HG03354 (cell line): ENCODE results near the gene ASPSCR1.

Experiments
- ATAC-seq: cut with Tn5 transposase; IDR thresholded peaks from one replicate; pipeline ENCODE4 v1.9.1; 2021; ENCODE audit warnings: mild to moderate bottlenecking; ENCODE audit not compliant: unreplicated experiment, poor library complexity, severe bottlenecking

ASPSCR1 gene

DNA sequence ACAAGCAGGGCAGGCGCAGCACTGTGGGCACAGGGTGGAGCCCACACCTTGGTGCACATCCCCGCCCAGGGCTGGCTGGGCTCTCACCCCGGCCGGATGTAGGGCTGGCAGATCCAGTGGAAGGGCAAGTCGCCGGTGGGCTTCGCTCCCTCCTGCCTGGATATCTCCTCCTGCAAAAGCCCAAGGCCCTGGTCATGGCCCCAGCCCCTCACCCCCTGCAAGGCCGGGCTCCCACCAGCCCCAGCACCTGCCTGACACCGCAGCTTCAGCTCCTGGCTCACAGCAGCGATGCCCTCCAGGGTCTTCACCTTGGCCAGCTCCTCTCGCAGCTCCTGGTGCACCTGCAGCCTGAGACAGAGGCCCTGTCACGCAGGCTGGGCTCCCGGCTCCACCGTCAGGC, 83.2 kb downstream of the ASPSCR1 start:
- ATAC-seq = no peak

DNA sequence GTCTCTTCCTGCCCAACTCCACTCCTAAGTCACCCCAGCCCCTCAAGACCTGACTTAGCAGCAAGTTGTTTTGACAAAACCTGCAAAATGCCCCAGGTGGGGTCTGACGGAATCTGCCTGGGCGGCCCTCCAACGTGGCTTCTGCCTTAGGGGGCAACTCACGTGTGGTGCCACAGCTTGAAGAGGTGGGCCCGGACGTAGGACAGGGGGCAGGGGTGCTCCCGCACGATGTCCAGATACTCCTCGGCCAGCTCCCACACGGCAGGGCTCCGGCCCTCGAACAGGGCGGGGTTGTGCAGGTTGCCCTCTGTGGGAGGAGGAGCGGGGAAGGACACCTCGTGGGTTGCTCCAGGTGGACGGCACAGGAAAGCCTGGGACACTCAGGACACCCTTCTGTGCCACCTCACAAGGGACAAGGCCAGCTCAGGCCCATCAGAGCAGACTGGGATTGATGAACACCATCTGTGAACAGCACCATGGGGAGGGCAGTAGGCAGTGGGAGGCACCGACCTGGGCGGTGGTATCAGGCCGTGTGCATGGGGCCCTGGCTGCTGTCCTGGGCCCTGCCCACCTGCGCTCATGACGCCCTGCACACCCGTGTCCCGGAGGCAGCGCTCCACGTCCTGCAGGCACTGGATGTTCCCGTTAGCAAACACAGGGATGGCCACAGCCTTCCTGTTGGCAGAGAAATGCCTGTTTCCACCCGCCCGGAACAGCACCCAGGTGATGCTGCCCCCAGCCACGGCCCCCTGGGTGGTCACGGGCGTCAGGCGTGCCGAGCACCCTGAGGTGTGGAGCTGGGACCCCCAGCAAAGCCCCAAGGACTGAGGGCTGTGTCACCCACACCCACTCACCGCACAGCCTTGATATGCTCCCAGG, 83.9 kb downstream of the ASPSCR1 start:
- no peak for ATAC-seq

DNA sequence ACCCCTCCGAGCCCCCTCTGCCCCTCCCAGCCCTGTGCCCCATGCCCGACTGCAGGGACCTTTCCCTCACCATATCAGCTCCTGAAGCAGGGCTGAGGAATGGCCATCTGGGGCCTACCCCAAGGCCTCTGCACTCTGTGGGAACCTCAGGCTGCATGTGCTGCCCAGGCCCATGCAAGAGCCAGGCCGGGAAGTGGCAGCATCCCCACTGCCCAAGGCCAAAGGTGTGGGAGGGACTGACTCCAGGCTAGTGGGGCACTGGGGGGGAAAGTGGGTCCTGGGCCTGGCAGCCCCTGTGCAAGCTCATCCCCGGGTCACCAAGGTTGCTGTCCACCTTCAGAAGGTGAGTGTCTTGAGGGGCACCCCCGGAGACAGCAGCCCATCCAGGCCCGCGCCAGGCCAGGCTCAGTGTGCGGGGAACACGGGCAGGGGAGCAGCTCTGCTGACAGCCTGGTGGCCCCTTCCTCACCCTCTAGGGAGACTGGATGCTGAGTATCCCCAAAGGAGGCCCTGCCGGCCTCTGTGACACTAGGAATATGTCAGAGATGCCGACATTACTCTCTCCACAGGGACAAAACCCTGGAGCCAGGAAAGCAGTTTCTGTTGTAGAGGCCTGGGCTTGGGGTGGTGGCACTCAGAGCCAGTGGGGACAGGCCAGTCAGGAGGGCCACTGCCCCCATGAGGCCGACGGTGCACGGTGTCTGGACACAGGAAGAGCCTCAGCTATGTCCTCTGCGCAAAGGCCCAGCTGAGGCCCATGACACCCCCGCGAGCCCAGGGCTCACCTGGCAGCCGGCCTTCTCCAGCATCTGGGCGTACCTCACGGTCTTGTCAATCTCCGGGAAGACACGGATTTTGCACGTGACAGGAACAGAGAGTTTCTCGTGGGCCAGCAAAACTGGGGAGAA, 84.9 kb downstream of the ASPSCR1 start:
- ATAC-seq = no peak

DNA sequence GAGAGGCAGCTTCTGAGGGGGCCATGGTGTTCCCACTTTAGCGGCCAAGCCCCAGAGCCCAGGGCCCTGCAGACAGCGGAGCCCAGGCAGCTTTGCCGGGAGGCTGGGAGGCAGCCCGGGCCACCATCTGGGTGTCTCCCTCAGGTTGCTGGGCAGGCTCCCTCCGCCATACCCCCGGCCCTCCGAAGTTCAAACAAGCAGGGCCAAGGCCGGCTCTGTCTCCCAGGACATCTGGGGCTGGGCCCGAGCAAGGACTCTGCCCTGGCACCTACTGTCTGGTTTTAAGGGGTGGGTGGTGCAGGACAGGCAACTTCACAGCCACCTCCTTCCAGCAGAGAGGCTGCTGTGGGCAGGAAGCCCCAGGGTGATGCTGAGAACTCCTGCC, 85.5 kb downstream of the ASPSCR1 start:
- no peak for ATAC-seq

DNA sequence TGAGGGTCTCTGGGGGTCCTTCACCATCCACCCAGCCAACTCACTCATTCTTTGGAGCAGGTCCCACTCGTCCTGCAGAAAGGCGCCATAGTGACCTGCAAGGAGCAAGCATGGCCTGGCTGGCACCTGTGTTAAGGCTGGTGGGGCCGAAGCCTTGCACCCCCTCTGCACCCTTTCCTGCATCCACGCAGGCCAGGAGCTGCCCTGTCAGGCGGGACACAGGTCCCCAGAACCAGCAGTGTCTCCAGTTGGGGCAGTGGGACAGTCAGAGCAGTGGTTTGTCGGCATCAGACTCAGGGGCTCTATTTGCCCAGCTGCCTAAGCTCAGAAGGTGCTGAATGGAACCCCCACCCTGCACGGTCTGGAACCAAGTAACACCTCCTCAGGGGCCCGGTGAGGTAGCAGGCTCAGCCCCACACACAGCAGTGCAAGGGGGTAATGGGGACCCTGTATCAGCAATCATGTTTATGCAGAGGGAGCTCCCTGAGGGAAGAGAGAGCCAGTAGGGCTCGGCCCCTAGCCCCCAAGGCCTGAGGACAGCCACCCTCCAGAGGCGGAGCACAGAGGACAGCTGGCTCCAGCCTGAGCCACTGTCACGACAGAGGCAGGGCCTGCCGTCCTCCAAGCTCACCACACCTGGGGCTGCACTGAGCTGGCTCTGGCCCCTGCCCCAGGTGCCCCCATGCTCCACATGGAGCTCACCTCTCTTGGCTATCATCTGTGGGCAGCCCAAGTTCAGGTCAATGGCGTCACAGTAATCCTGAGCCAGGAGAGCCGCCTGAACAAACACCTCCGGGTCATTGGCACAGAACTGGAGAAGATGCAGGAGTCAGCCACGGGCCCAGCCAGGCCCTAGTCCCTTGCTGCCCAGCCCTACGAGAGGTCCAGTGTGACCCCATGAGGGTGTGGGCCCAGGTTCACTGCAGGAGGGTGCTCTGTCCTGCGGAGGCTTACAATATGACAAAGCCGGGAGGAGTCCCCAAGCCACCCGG, 86.3 kb downstream of the ASPSCR1 start:
- no peak for ATAC-seq

DNA sequence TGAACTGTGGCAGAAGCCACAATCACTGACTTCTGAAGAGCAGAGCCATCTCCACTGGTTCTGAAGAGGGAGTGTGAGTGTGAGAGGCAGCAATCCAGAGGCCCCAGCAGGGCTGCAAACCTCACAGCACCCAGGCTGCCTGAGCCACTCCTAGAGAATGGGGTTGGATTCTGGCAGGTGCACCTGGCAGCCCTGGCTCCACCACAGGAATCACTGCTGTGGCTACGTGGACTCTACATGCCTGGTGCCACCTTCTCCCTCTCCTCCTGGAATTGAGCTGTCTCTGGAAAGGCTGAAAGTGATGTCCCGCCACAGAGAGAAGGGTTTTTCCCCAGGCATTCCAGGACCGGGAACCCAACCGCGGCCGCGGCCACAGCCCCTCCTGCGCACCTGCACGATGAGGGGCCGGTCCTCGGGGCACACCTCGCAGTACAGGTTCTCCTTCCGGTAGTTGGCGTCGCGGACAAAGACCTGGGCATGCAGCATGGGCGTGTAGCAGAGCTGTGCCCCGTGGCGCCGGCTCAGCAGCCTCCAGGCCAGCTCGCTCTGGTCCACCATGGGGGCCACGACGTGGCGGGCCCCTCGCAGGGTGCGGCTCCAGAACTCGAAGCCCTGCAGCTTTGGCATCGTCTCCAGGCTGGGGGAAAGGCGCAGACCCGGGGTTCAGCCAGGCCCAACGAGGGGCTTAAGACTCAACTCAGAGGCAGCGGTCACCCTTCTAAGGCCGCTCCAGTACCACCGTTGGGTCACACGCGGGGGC, 87.2 kb downstream of the ASPSCR1 start:
- ATAC-seq = no peak

DNA sequence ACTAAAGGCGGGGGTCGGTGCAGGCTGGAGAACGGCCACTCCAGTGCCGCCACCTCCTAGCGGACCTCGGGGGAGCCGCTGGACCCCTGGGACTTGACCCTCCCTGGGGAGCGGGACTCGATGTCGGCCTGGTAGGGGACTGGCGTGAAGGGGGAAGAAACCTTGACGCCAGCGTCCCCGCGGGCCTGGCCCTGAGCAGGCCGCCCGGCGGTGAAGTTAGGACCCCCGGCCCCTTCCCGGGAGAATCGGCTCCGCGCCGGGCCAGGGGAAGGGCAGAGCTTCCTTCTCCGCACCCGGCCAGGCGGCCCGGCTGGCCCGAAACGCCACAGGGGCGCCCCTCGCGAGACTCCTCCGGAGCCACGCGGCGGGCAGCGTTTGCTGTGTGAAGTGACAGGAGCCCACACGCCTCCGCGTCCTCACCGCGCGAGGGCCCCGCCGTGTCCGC, 87.8 kb downstream of the ASPSCR1 start:
- ATAC-seq = peak; percentile 31

DNA sequence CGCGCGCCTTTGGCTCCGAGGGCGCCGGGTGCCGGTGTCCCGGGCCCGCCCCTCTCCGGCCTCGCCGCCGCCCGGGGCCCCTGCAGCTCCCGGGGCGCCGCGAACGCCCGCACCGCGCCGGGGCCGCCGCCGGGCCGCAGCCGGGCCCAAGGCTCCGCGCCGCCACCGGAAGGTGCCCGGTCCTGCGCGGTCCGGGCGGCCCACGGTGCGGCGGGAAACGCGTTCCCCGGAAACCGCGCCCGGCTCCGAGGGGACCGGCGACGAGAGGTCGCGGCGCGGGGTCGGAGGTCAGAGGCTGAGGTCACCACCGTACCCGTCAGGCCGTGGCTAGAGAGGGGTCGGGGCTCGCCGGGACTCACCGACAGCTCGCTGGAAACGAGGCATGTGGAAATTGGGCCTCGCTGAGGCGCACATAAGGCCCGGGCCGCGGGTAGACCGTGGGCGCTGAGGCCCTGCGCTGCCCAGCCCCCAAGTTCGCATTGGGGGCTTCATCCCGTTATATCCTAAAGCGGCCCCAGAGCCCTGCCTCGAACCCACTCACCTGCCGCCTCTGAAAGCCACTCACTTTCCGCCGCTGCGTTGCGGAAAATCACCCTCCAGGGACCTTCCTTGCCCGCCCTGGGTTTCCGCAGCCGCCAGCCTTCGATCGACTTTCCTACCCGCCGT, 88.3 kb downstream of the ASPSCR1 start, which contains the start of gene DUS1L:
Gene DUS1L (minus strand): TSS at position 167 of the 666 bp plus-strand sequence. CDS start 745 bp downstream, outside the sequence.
- peak; percentile 61 for ATAC-seq
